HepG2 (cell line): Measurements from ENCODE around the gene DNAJA3. TPM values are rescaled to one million over a fixed set of nuclear protein-coding genes. Genes with fewer than 3 reads are reported as not detected.

Experiments
- ATAC-seq: fragments of 200-7000 bp; cut with Tn5 transposase; 3 replicates; pipeline ENCODE4 v1.9.1; 2020; ENCODE audit warnings: mild to moderate bottlenecking, moderate library complexity
- BruUV-seq: library from RNA; stranded (reverse); fragments of 400-500 nt; replicated peaks from 2 replicates; lab custom pipeline; 2021; lab: Mats Ljungman, UMichigan
- CTCF ChIA-PET: fragments of 300-600 bp; formaldehyde crosslinking; extraction: SDS; loops from one replicate; lab custom pipeline; 2021; ENCODE audit warnings: low total read pairs, inconsistent platforms, low intra/inter-chr PET ratio; lab: Yijun Ruan, JAX
- POLR2A ChIA-PET: fragments of 350-600 bp; sonication (Branson Sonifier 250); formaldehyde crosslinking; loops from one replicate; lab custom pipeline; 2020; ENCODE audit warnings: antibody characterized with exemption, inconsistent platforms; lab: Yijun Ruan, JAX
- DNase-seq: peaks from one replicate; pipeline ENCODE4 v3.0.0-alpha.2; 2015; ENCODE audit warnings: low spot score
- FAIRE-seq: peaks from 3 replicates; lab custom pipeline; 2011; peaks lifted over from hg19 to GRCh38; lab: Jason Lieb, UNC
- H2AFZ ChIP-seq: one replicate; pipeline ENCODE4 v1.6.1; 2011; ENCODE audit warnings: low read length, inconsistent platforms
- H3K27ac ChIP-seq: fragments of 300-600 bp; 3 replicates; pipeline ENCODE4 v1.8.0; 2011; ENCODE audit warnings: mixed run types, mild to moderate bottlenecking, mixed read lengths, low read length, inconsistent platforms; ENCODE audit not compliant: insufficient read depth; ENCODE audit errors: extremely low read length
- H3K27me3 ChIP-seq, 2 experiments: fragments of 200-600 bp in 1 of 2; 2 replicates in 1 of 2; 3 replicates in 1 of 2; pipeline versions ENCODE4 v1.6.0 to v1.8.0; 2011; ENCODE audit warnings: low read length in 2 of 2, mild to moderate bottlenecking in 2 of 2, moderate library complexity in 2 of 2, inconsistent platforms in 1 of 2; ENCODE audit not compliant: insufficient read depth in 2 of 2, control insufficient read depth in 1 of 2
- H3K36me3 ChIP-seq, 2 experiments: fragments of 200-600 bp in 1 of 2; replicated peaks in 1 of 2; 2 replicates in 1 of 2; 3 replicates in 1 of 2; pipeline versions ENCODE4 v1.5.1 to v1.8.0; 2011; ENCODE audit warnings: low read length in 2 of 2, inconsistent platforms in 1 of 2; ENCODE audit not compliant: insufficient read depth in 2 of 2, control insufficient read depth in 1 of 2
- H3K4me1 ChIP-seq: 2 replicates; pipeline ENCODE4 v1.5.1; 2012; ENCODE audit warnings: low read length, inconsistent platforms; ENCODE audit not compliant: insufficient read depth
- H3K4me2 ChIP-seq: 2 replicates; pipeline ENCODE4 v1.6.0; 2011; ENCODE audit warnings: low read depth, low read length, inconsistent platforms
- H3K4me3 ChIP-seq, 3 experiments: fragments of 200-600 bp in 1 of 3; sonication (generic), shearing (Covaris generic) in 1 of 3; replicated peaks in 1 of 3; 2 replicates each; pipeline ENCODE4 v1.5.1; 2011 to 2016; ENCODE audit warnings: low read length in 3 of 3, inconsistent platforms in 2 of 3, low read depth in 2 of 3, mild to moderate bottlenecking in 2 of 3, control low read depth in 1 of 3, mixed read lengths in 1 of 3; ENCODE audit not compliant: insufficient read depth in 1 of 3
- H3K79me2 ChIP-seq: one replicate; pipeline ENCODE4 v1.6.1; 2011; ENCODE audit warnings: low read length, inconsistent platforms; ENCODE audit not compliant: insufficient read depth
- H3K9ac ChIP-seq: 2 replicates; pipeline ENCODE4 v1.6.0; 2011; ENCODE audit warnings: mild to moderate bottlenecking, low read depth, low read length, inconsistent platforms; ENCODE audit not compliant: insufficient read depth
- H3K9me3 ChIP-seq: 2 replicates; pipeline ENCODE4 v1.5.1; 2012; ENCODE audit warnings: mild to moderate bottlenecking, low read length
- H4K20me1 ChIP-seq: 2 replicates; pipeline ENCODE4 v1.6.0; 2011; ENCODE audit warnings: inconsistent platforms, mild to moderate bottlenecking, low read length, moderate library complexity; ENCODE audit not compliant: insufficient read depth
- HNRNPL ChIP-seq: fragments of 200-400 bp; formaldehyde crosslinking; IDR thresholded peaks from 2 replicates; pipeline ENCODE4 v1.6.1; 2017; ENCODE audit warnings: mild to moderate bottlenecking, low read depth, low read length
- PTBP1 ChIP-seq: fragments of 200-400 bp; formaldehyde crosslinking; IDR thresholded peaks from 2 replicates; pipeline ENCODE4 v1.6.1; 2018; ENCODE audit warnings: low read length, low read depth; ENCODE audit not compliant: poor library complexity, severe bottlenecking
- ZBTB33 ChIP-seq: sonication (generic); formaldehyde crosslinking; IDR thresholded peaks from 2 replicates; pipeline ENCODE4 v1.4.0; 2020; ENCODE audit warnings: missing genetic modification reagents
- ZBTB38 ChIP-seq: sonication (generic); formaldehyde crosslinking; IDR thresholded peaks from 2 replicates; pipeline ENCODE4 v1.5.1; 2020; ENCODE audit warnings: mild to moderate bottlenecking, missing genetic modification reagents
- ZFP62 ChIP-seq: sonication (generic); formaldehyde crosslinking; IDR thresholded peaks from 2 replicates; pipeline ENCODE4 v1.4.0; 2020; ENCODE audit warnings: missing genetic modification reagents
- ZFY ChIP-seq: sonication (generic); formaldehyde crosslinking; IDR thresholded peaks from 2 replicates; pipeline ENCODE4 v1.4.0; 2020; ENCODE audit warnings: missing genetic modification reagents
- ZMYM3 ChIP-seq: sonication (generic); formaldehyde crosslinking; IDR thresholded peaks from 2 replicates; pipeline ENCODE4 v1.5.1; 2020; ENCODE audit warnings: mild to moderate bottlenecking, missing genetic modification reagents
- ZNF687 ChIP-seq: sonication (generic); formaldehyde crosslinking; IDR thresholded peaks from 2 replicates; pipeline ENCODE4 v1.5.1; 2020; ENCODE audit warnings: mild to moderate bottlenecking, missing genetic modification reagents, moderate library complexity
- WGBS: methylation state at CpG from one replicate; pipeline ENCODE4 v1.1.6; 2017; ENCODE audit warnings: low lambda C conversion rate; 5-methylcytosine and 5-hydroxymethylcytosine counted together
- in situ Hi-C: cut with HindIII; loops from 2 replicates; pipeline ENCODE4 v1.10.0; 2017; ENCODE audit warnings: low pct_unique_long_range_greater_than_20kb; ENCODE audit not compliant: extremely low pct_ligation_motif_present
- intact Hi-C: fragments of 100-400 bp; cut with micrococcal nuclease; formaldehyde crosslinking; loops from one replicate; pipeline ENCODE4 v1.10.0; 2022; ENCODE audit not compliant: unreplicated experiment
- polyA plus RNA-seq, 8 experiments: library from polyadenylated mRNA; depleted of rRNA in 3 of 8; stranded (reverse) in 7 of 8; unstranded in 1 of 8; fragments of >200 nt; fragmentation: Illumina TruSeq in 4 of 8; extraction: Trizol in 4 of 8; gene quantifications; 2 replicates each; pipeline versions ENCODE4 v1.2.1 to v1.2.3, GENCODE V29; 2011 to 2016; ENCODE audit warnings: low read depth in 4 of 8, missing spikeins in 1 of 8, mixed read lengths in 1 of 8; ENCODE audit not compliant: insufficient read depth in 1 of 8
- total RNA-seq, 5 experiments: library from RNA; depleted of rRNA; stranded (reverse); fragments of >200 nt; fragmentation: Illumina TruSeq; extraction: Trizol; gene quantifications; 2 replicates each; pipeline ENCODE4 v1.2.3, GENCODE V29; 2016; ENCODE audit warnings: low read depth in 1 of 5

The DNAJA3 gene
- total and polyA plus RNA-seq, 2 of the 13 experiments (the other 11 are each of a cell fraction or from before 2014, with no cell fraction given) = 77.0 to 83.3 TPM

GRCh38 chr16:4401094-4401501 is 24.6 kb upstream of the DNAJA3 start:
- H3K79me2 ChIP-seq = no peaks in the 10 kb centered on the region
- intact Hi-C loops = no loop called here
- H3K36me3 ChIP-seq = peaks cover 0 to 11% of the 10 kb centered on the region in 2 experiments; a peak in 3 of 5 replicates
- H4K20me1 ChIP-seq = no peaks in the 10 kb centered on the region
- no peaks in the 10 kb centered on the region for H3K27me3 ChIP-seq
- no peak overlapping the region for H3K9ac ChIP-seq
- H2AFZ ChIP-seq = no peak overlapping the region
- H3K27ac ChIP-seq = no peak overlapping the region
- no peak for DNase-seq
- in situ Hi-C loops = no loop called here
- H3K4me2 ChIP-seq = no peak overlapping the region
- FAIRE-seq = no peak
- 0 out of 2 replicates have a peak, but pooled peaks have one; percentile 24 for TF ChIP-seq ZBTB38 (CRISPR knock-in tag)
- TF ChIP-seq ZMYM3 (CRISPR knock-in tag) = 0 out of 2 replicates have a peak, but pooled peaks have one; percentile 21
- TF ChIP-seq ZNF687 (CRISPR knock-in tag) = peak; percentile 27; the same call in 1 of the 2 replicates
- peak; percentile 71; the same call in 1 of the 2 replicates for TF ChIP-seq HNRNPL
- TF ChIP-seq ZFP62 = no peak
- peak; percentile 69 for TF ChIP-seq ZBTB33 (CRISPR knock-in tag)
- TF ChIP-seq PTBP1 = no peak
- no peak for TF ChIP-seq ZFY
- WGBS = 79% methylated on average over 12 of the region's 12 CpGs
- no peak for ATAC-seq
- ChIA-PET CTCF (interaction anchor here (4.8 kb wide), 1 partner anchor 41 kb away, joined by 92 read pairs; no protein-coding TSS in a partner anchor), POLR2A (interaction anchor here (1.2 to 2.0 kb wide), 2 partner anchors 31 to 42 kb away, joined by 3 to 6 read pairs; no protein-coding TSS in a partner anchor)
- no peak overlapping the region for H3K4me3 ChIP-seq
- H3K9me3 ChIP-seq = no peaks in the 10 kb centered on the region
- peaks cover 23% of the 10 kb centered on the region for H3K4me1 ChIP-seq
- no TSS peak for BruUV-seq
